ENCODE results near the gene GNG7. TPM values are rescaled to one million over a fixed set of nuclear protein-coding genes. Genes with fewer than 3 reads are reported as not detected.

GNG7 gene
- total RNA-seq, 1 experiment from 2014 or later = 1.1 TPM

DNA sequence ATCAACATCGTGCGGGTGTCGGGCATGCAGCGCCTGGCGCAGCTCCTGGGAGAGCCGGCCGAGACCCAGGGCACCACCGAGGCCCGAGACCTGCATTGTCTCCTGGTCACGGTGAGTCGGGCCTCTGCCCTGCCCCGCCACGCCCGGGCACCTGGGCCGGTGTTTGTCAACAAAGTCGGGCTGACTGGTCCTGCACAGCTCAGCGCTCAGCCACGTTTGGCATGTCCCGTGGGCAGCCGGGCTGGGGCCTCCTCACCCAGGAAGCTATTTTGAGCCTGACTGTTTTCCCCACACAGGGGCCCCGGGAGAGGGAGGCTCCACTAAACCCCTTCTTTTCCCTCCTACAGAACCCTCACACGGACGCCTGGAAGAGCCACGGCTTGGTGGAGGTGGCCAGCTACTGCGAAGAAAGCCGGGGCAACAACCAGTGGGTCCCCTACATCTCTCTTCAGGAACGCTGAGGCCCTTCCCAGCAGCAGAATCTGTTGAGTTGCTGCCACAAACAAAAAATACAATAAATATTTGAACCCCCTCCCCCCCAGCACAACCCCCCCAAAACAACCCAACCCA is 225.3 kb downstream of the GNG7 start:
- ATAC-seq (peak; percentile 4; the same call in 1 of the 2 replicates), DNase-seq (peak; percentile 50)
- H3K9ac ChIP-seq (ENCODE audit: low read length) = peak overlapping the region; percentile 86
- H3K27me3 ChIP-seq (ENCODE audit: low read length) = no peaks in the 10 kb centered on the region
- H4K20me1 ChIP-seq (ENCODE audit: low read length) = peaks cover 17% of the 10 kb centered on the region
- CTCF ChIA-PET = interaction anchor here (0.6 to 1.9 kb wide), 2 partner anchors 102 to 159 kb away, joined by 6 read pairs; no protein-coding TSS in a partner anchor
- no peaks in the 10 kb centered on the region for H3F3A ChIP-seq (ENCODE audit: low read length, unreplicated experiment)
- no TSS peak for BruUV-seq (replicated peaks)
- no peak for TF ChIP-seq EZH2 (IDR thresholded peaks at IDR 0.05; ENCODE audit: low read length, unreplicated experiment)
- TF ChIP-seq EZH2phosphoT487 (IDR thresholded peaks at IDR 0.05; ENCODE audit: borderline replicate concordance, low read length) = no peak
- no peak for TF ChIP-seq CTCF (conservative IDR thresholded peaks at IDR 0.05; ENCODE audit: low read depth, low read length)
- H3K9me2 ChIP-seq (replicated peaks; ENCODE audit: low read length) = no peaks in the 10 kb centered on the region
- POLR2A ChIA-PET (ENCODE audit: unreplicated experiment) = interaction anchor here (0.5 to 1.8 kb wide), 6 partner anchors 66 to 625 kb away, joined by 3 to 19 read pairs (median 16); no protein-coding TSS in a partner anchor
- H3K79me2 ChIP-seq (ENCODE audit: low read length) = peaks cover 38% of the 10 kb centered on the region
- H3K4me1 ChIP-seq (ENCODE audit: insufficient read depth, low read length) = peaks cover 5% of the 10 kb centered on the region; the same call in 1 of the 2 replicates
- peak overlapping the region; percentile 92 for H3K4me2 ChIP-seq (ENCODE audit: low read length)
- peak overlapping the region; percentile 100 for H3K4me3 ChIP-seq (ENCODE audit: low read length)
- peak overlapping the region; percentile 67 for H3K27ac ChIP-seq (ENCODE audit: low read length)
- H3K9me3 ChIP-seq (ENCODE audit: low read length) = no peaks in the 10 kb centered on the region
- no peak overlapping the region for H2AFZ ChIP-seq (ENCODE audit: low read length)
- intact Hi-C loops (cut with micrococcal nuclease) = no loop called here
- peaks cover 14% of the 10 kb centered on the region for H3K36me3 ChIP-seq (ENCODE audit: low read depth, low read length)

- no peaks in the 10 kb centered on the region for H3K9me3 ChIP-seq (ENCODE audit: low read length)
- peak overlapping the region; percentile 92 for H3K4me2 ChIP-seq (ENCODE audit: low read length)
- peaks cover 14% of the 10 kb centered on the region for H3K36me3 ChIP-seq (ENCODE audit: low read depth, low read length)
- intact Hi-C loops (cut with micrococcal nuclease) = loop anchor here (1.0 kb wide), 2 partner anchors 67 to 103 kb away; no protein-coding TSS in a partner anchor
- H3K9ac ChIP-seq (ENCODE audit: low read length) = peak overlapping the region; percentile 86
- peak overlapping the region; percentile 64 for H3K27ac ChIP-seq (ENCODE audit: low read length)
- peaks cover 38% of the 10 kb centered on the region for H3K79me2 ChIP-seq (ENCODE audit: low read length)
- TF ChIP-seq CTCF (conservative IDR thresholded peaks at IDR 0.05; ENCODE audit: low read depth, low read length) (no peak), EZH2phosphoT487 (IDR thresholded peaks at IDR 0.05; ENCODE audit: borderline replicate concordance, low read length) (no peak), EZH2 (IDR thresholded peaks at IDR 0.05; ENCODE audit: low read length, unreplicated experiment) (no peak)
- ChIA-PET CTCF (interaction anchor here (0.6 to 1.9 kb wide), 6 partner anchors 15 to 135 kb away, joined by 4 to 10 read pairs (median 6); no protein-coding TSS in a partner anchor), POLR2A (ENCODE audit: unreplicated experiment) (interaction anchor here (0.5 to 1.8 kb wide), 17 partner anchors 14 to 626 kb away, joined by 3 to 20 read pairs (median 8); no protein-coding TSS in a partner anchor)
- H3K4me3 ChIP-seq (ENCODE audit: low read length) = peak overlapping the region; percentile 100
- no peaks in the 10 kb centered on the region for H3K9me2 ChIP-seq (replicated peaks; ENCODE audit: low read length)
- ATAC-seq (peak; percentile 2), DNase-seq (peak; percentile 39)
- peaks cover 5% of the 10 kb centered on the region; the same call in 1 of the 2 replicates for H3K4me1 ChIP-seq (ENCODE audit: insufficient read depth, low read length)
- H3K27me3 ChIP-seq (ENCODE audit: low read length) = no peaks in the 10 kb centered on the region
- H3F3A ChIP-seq (ENCODE audit: low read length, unreplicated experiment) = no peaks in the 10 kb centered on the region
- peaks cover 17% of the 10 kb centered on the region for H4K20me1 ChIP-seq (ENCODE audit: low read length)
- no peak overlapping the region for H2AFZ ChIP-seq (ENCODE audit: low read length)
- BruUV-seq (replicated peaks) = TSS peak; percentile 92
Observed at GRCh38 chr19:2476451-2477140, 225.9 kb downstream of the GNG7 start.
